Smooth muscle cell (in vitro differentiated cells): ENCODE results near the gene PRSS38. TPM values are rescaled to one million over a fixed set of nuclear protein-coding genes. Genes with fewer than 3 reads are reported as not detected.

ENCODE experiments used
- DNase-seq: peaks from one replicate; lab custom pipeline; 2025; ENCODE audit not compliant: unreplicated experiment; lab: John Stamatoyannopoulos, UW
- H2AFZ ChIP-seq: fragments of 200-600 bp; sonication (generic); 2 replicates; pipeline ENCODE4 v1.6.0; 2016; ENCODE audit warnings: antibody characterized with exemption, low read depth, mild to moderate bottlenecking
- H3F3A ChIP-seq: fragments of 200-600 bp; sonication (generic); 2 replicates; pipeline ENCODE4 v1.6.0; 2017; ENCODE audit warnings: antibody characterized with exemption, low read depth
- H3K27ac ChIP-seq: fragments of 200-600 bp; sonication (generic); 2 replicates; pipeline ENCODE4 v1.5.1; 2016; ENCODE audit warnings: low read depth, mild to moderate bottlenecking
- H3K27me3 ChIP-seq: fragments of 200-600 bp; sonication (generic); 2 replicates; pipeline ENCODE4 v1.6.1; 2016; ENCODE audit warnings: low read depth, mild to moderate bottlenecking
- H3K36me3 ChIP-seq: fragments of 200-600 bp; sonication (generic); 2 replicates; pipeline ENCODE4 v1.5.1; 2016; ENCODE audit warnings: low read depth
- H3K4me1 ChIP-seq: fragments of 200-600 bp; sonication (generic); 2 replicates; pipeline ENCODE4 v1.5.1; 2016; ENCODE audit warnings: low read depth
- H3K4me2 ChIP-seq: fragments of 200-600 bp; sonication (generic); 2 replicates; pipeline ENCODE4 v1.6.0; 2016; ENCODE audit warnings: mild to moderate bottlenecking
- H3K4me3 ChIP-seq: fragments of 200-600 bp; sonication (generic); 2 replicates; pipeline ENCODE4 v1.5.1; 2016; ENCODE audit warnings: mild to moderate bottlenecking
- H3K79me2 ChIP-seq: fragments of 200-600 bp; sonication (generic); 2 replicates; pipeline ENCODE4 v1.6.0; 2016; ENCODE audit warnings: low read depth, mild to moderate bottlenecking
- H3K9ac ChIP-seq: fragments of 200-600 bp; sonication (generic); 2 replicates; pipeline ENCODE4 v1.6.0; 2016; ENCODE audit warnings: low read depth
- H3K9me3 ChIP-seq: fragments of 200-600 bp; sonication (generic); replicated peaks from 2 replicates; pipeline ENCODE4 v1.5.1; 2016; ENCODE audit warnings: low read depth
- H4K20me1 ChIP-seq: fragments of 200-600 bp; sonication (generic); 2 replicates; pipeline ENCODE4 v1.6.0; 2016; ENCODE audit warnings: low read depth
- CTCF ChIP-seq: fragments of 200-600 bp; sonication (generic); IDR thresholded peaks from 2 replicates; pipeline ENCODE4 v1.5.1; 2017; ENCODE audit warnings: borderline replicate concordance, mild to moderate bottlenecking, antibody characterized with exemption; ENCODE audit not compliant: insufficient read depth, poor library complexity, severe bottlenecking
- WGBS: methylation state at CpG from one replicate; pipeline ENCODE4 v1.1.7; 2016; ENCODE audit warnings: low lambda C conversion rate; 5-methylcytosine and 5-hydroxymethylcytosine counted together
- polyA plus RNA-seq: library from polyadenylated mRNA; unstranded; fragments of >200 nt; fragmentation: Nextera tagmentation; extraction: Ambion mirVana; gene quantifications from 2 replicates; pipeline ENCODE4 v1.2.1, GENCODE V29; 2016
- total RNA-seq: library from RNA; depleted of rRNA; stranded (reverse); fragments of >200 nt; gene quantifications from 2 replicates; pipeline ENCODE4 v1.2.3, GENCODE V29; 2014

Gene PRSS38
- total and polyA plus RNA-seq, 2 experiments from 2014 or later: not detected

GRCh38 chr1:227789084-227790033 lies 26.1 kb upstream of the PRSS38 start:
- H3K4me2 ChIP-seq: peak overlapping the region; percentile 91
- H3K27me3 ChIP-seq: peaks cover 9% of the 10 kb centered on the region
- H3K4me1 ChIP-seq: peaks cover 18% of the 10 kb centered on the region
- H3K9ac ChIP-seq: no peak overlapping the region
- H3K79me2 ChIP-seq: no peaks in the 10 kb centered on the region
- WGBS: 62% methylated on average over 21 of the region's 23 CpGs
- peak overlapping the region; percentile 50 for H3K4me3 ChIP-seq
- no peak for TF ChIP-seq CTCF
- H3F3A ChIP-seq: no peaks in the 10 kb centered on the region
- no peaks in the 10 kb centered on the region for H4K20me1 ChIP-seq
- no peaks in the 10 kb centered on the region for H3K9me3 ChIP-seq
- DNase-seq: no peak
- no peak overlapping the region for H3K27ac ChIP-seq
- no peaks in the 10 kb centered on the region for H3K36me3 ChIP-seq
- H2AFZ ChIP-seq: no peak overlapping the region

GRCh38 chr1:227790034-227790400 lies 25.5 kb upstream of the PRSS38 start:
- no peak for TF ChIP-seq CTCF
- no peaks in the 10 kb centered on the region for H3K36me3 ChIP-seq
- H3K79me2 ChIP-seq: no peaks in the 10 kb centered on the region
- no peaks in the 10 kb centered on the region for H3K9me3 ChIP-seq
- DNase-seq: no peak
- no peak overlapping the region for H2AFZ ChIP-seq
- H3K9ac ChIP-seq: no peak overlapping the region
- H3K27me3 ChIP-seq: peaks cover 9% of the 10 kb centered on the region
- H3K4me3 ChIP-seq: no peak overlapping the region
- H3K27ac ChIP-seq: no peak overlapping the region
- H3K4me2 ChIP-seq: no peak overlapping the region
- no peaks in the 10 kb centered on the region for H3F3A ChIP-seq
- peaks cover 23% of the 10 kb centered on the region for H3K4me1 ChIP-seq
- H4K20me1 ChIP-seq: no peaks in the 10 kb centered on the region
- 95% methylated on average over 2 of the region's 2 CpGs for WGBS

- Histone ChIP-seq H3F3A (no peaks in the 10 kb centered on the region), H2AFZ (no peak overlapping the region)
- whole genome bisulfite sequencing: 78% methylated on average over 4 of the region's 4 CpGs
Observed at GRCh38 chr1:227790868-227791267, 24.6 kb upstream of the PRSS38 start.

More at GRCh38 chr1:227790868-227791267, 24.6 kb upstream of the PRSS38 start:
- Histone ChIP-seq H3K9me3 (no peaks in the 10 kb centered on the region), H3K4me1 (peaks cover 23% of the 10 kb centered on the region), H3K4me2 (no peak overlapping the region), H3K4me3 (no peak overlapping the region), H3K27me3 (peaks cover 9% of the 10 kb centered on the region), H3K36me3 (no peaks in the 10 kb centered on the region), H3K9ac (no peak overlapping the region), H4K20me1 (no peaks in the 10 kb centered on the region), H3K27ac (no peak overlapping the region), H3K79me2 (no peaks in the 10 kb centered on the region)
- no peak for DNase-seq
- TF ChIP-seq CTCF: no peak
